SK-N-SH treated with all-trans-retinoic acid at 6 μM for 48 hours (cell line): ENCODE measurements around the gene CRISPLD2.

Experiments
- ARNTL ChIP-seq: fragments of 450-650 bp; formaldehyde crosslinking; IDR thresholded peaks from 2 replicates; pipeline ENCODE4 v1.5.0; 2020; ENCODE audit warnings: low read depth, mild to moderate bottlenecking, moderate library complexity, borderline replicate concordance
- BACH2 ChIP-seq: fragments of 250-450 bp; sonication (Bioruptor Pico); IDR thresholded peaks from 2 replicates; pipeline ENCODE4 v1.9.0; 2021; ENCODE audit warnings: mild to moderate bottlenecking, borderline replicate concordance
- CREB5 ChIP-seq: fragments of 250-450 bp; sonication (Bioruptor Pico); IDR thresholded peaks from 2 replicates; pipeline ENCODE4 v1.5.1; 2020; ENCODE audit warnings: low read depth, mild to moderate bottlenecking, moderate library complexity
- ESRRG ChIP-seq: fragments of 250-450 bp; sonication (Bioruptor Pico); IDR thresholded peaks from 2 replicates; pipeline ENCODE4 v1.6.1; 2021; ENCODE audit warnings: mild to moderate bottlenecking
- PATZ1 ChIP-seq: fragments of 250-450 bp; sonication (Bioruptor Pico); IDR thresholded peaks from 2 replicates; pipeline ENCODE4 v1.8.0; 2020; ENCODE audit warnings: mild to moderate bottlenecking, moderate library complexity, borderline replicate concordance
- RARB ChIP-seq: fragments of 250-450 bp; sonication (Bioruptor Pico); IDR thresholded peaks from 2 replicates; pipeline ENCODE4 v1.8.0; 2021; ENCODE audit warnings: mild to moderate bottlenecking, moderate library complexity
- TSHZ2 ChIP-seq: fragments of 250-450 bp; sonication (Bioruptor Pico); IDR thresholded peaks from 2 replicates; pipeline ENCODE4 v1.5.0; 2020; ENCODE audit warnings: mild to moderate bottlenecking, moderate library complexity
- ZFP3 ChIP-seq: fragments of 250-450 bp; sonication (Bioruptor Pico); IDR thresholded peaks from 2 replicates; pipeline ENCODE4 v1.5.0; 2020; ENCODE audit warnings: mild to moderate bottlenecking, moderate library complexity
- ZFP30 ChIP-seq: fragments of 450-650 bp; formaldehyde crosslinking; IDR thresholded peaks from 2 replicates; pipeline ENCODE4 v1.5.0; 2022; ENCODE audit warnings: mild to moderate bottlenecking, moderate library complexity
- ZNF565 ChIP-seq: fragments of 450-650 bp; formaldehyde crosslinking; conservative IDR thresholded peaks from 2 replicates; pipeline ENCODE4 v1.5.0; 2020; ENCODE audit warnings: low read depth, mild to moderate bottlenecking, moderate library complexity
- ZNF8 ChIP-seq: fragments of 450-650 bp; formaldehyde crosslinking; IDR thresholded peaks from 2 replicates; pipeline ENCODE4 v1.5.0; 2020; ENCODE audit warnings: mild to moderate bottlenecking, moderate library complexity
- TF ChIP-seq, protein P1 (sequence below): fragments of 250-450 bp; sonication (Bioruptor Pico); IDR thresholded peaks from 2 replicates; pipeline ENCODE4 v1.5.1; 2021; ENCODE audit warnings: mild to moderate bottlenecking, moderate library complexity
- TF ChIP-seq, protein P2 (sequence below): fragments of 250-450 bp; sonication (Bioruptor Pico); IDR thresholded peaks from 2 replicates; pipeline ENCODE4 v1.8.0; 2021; ENCODE audit warnings: low read depth, mild to moderate bottlenecking, moderate library complexity, borderline replicate concordance

GRCh38 chr16:84878770-84879169, 59.0 kb downstream of the CRISPLD2 start:
- TF ChIP-seq PATZ1 (CRISPR knock-in tag) (no peak), ESRRG (CRISPR knock-in tag) (no peak), ZNF8 (CRISPR knock-in tag) (no peak), BACH2 (CRISPR knock-in tag) (no peak), CREB5 (CRISPR knock-in tag) (no peak), ZFP30 (CRISPR knock-in tag) (no peak), ARNTL (CRISPR knock-in tag) (no peak), ZNF565 (CRISPR knock-in tag) (no peak), TSHZ2 (CRISPR knock-in tag) (no peak), ZFP3 (CRISPR knock-in tag) (no peak), RARB (CRISPR knock-in tag) (no peak)
- TF ChIP-seq, protein P1, sequence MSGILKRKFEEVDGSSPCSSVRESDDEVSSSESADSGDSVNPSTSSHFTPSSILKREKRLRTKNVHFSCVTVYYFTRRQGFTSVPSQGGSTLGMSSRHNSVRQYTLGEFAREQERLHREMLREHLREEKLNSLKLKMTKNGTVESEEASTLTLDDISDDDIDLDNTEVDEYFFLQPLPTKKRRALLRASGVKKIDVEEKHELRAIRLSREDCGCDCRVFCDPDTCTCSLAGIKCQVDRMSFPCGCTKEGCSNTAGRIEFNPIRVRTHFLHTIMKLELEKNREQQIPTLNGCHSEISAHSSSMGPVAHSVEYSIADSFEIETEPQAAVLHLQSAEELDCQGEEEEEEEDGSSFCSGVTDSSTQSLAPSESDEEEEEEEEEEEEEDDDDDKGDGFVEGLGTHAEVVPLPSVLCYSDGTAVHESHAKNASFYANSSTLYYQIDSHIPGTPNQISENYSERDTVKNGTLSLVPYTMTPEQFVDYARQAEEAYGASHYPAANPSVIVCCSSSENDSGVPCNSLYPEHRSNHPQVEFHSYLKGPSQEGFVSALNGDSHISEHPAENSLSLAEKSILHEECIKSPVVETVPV (CRISPR knock-in tag) = no peak
- TF ChIP-seq, protein P2, sequence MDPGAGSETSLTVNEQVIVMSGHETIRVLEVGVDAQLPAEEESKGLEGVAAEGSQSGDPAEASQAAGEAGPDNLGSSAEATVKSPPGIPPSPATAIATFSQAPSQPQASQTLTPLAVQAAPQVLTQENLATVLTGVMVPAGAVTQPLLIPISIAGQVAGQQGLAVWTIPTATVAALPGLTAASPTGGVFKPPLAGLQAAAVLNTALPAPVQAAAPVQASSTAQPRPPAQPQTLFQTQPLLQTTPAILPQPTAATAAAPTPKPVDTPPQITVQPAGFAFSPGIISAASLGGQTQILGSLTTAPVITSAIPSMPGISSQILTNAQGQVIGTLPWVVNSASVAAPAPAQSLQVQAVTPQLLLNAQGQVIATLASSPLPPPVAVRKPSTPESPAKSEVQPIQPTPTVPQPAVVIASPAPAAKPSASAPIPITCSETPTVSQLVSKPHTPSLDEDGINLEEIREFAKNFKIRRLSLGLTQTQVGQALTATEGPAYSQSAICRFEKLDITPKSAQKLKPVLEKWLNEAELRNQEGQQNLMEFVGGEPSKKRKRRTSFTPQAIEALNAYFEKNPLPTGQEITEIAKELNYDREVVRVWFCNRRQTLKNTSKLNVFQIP (CRISPR knock-in tag) = no peak
